GM23338 (cell line): ENCODE data around the gene FNDC7. TPM values are rescaled to one million over a fixed set of nuclear protein-coding genes. Genes with fewer than 3 reads are reported as not detected.
"Not testable (repeated sequence)": the region's sequence is repeated elsewhere in the genome, so short reads cannot be mapped to it uniquely, and the experiment has no call there.

Experiments used
- ATAC-seq: fragments of 200-7000 bp; cut with Tn5 transposase; 3 replicates; pipeline ENCODE4 v1.9.1; 2020
- DNase-seq: peaks from one replicate; pipeline ENCODE4 v3.0.0-alpha.2; 2015; ENCODE audit warnings: low spot score
- H2AFZ ChIP-seq: fragments of 200-600 bp; sonication (generic); 2 replicates; pipeline ENCODE4 v1.8.0; 2016; ENCODE audit warnings: antibody characterized with exemption, mild to moderate bottlenecking, moderate library complexity
- H3F3A ChIP-seq: fragments of 200-600 bp; sonication (generic); replicated peaks from 2 replicates; pipeline ENCODE4 v1.8.0; 2017; ENCODE audit warnings: antibody characterized with exemption, mixed run types, low read depth
- H3K27ac ChIP-seq: fragments of 200-600 bp; sonication (generic); 2 replicates; pipeline ENCODE4 v1.6.1; 2016; ENCODE audit warnings: low read depth
- H3K27me3 ChIP-seq: fragments of 200-600 bp; sonication (generic); 2 replicates; pipeline ENCODE4 v1.8.0; 2016; ENCODE audit warnings: mild to moderate bottlenecking, mixed run types, moderate library complexity; ENCODE audit not compliant: insufficient read depth
- H3K36me3 ChIP-seq: fragments of 200-600 bp; sonication (generic); 2 replicates; pipeline ENCODE4 v1.8.0; 2016; ENCODE audit warnings: mild to moderate bottlenecking; ENCODE audit not compliant: insufficient read depth
- H3K4me1 ChIP-seq: fragments of 200-600 bp; sonication (generic); 2 replicates; pipeline ENCODE4 v1.8.0; 2016; ENCODE audit warnings: mild to moderate bottlenecking, moderate library complexity; ENCODE audit not compliant: insufficient read depth
- H3K4me2 ChIP-seq: fragments of 200-600 bp; sonication (generic); 2 replicates; pipeline ENCODE4 v1.7.1; 2017; ENCODE audit warnings: mixed run types
- H3K4me3 ChIP-seq: fragments of 200-600 bp; sonication (generic); 2 replicates; pipeline ENCODE4 v1.6.1; 2016; ENCODE audit warnings: mixed run types
- H3K79me2 ChIP-seq: fragments of 200-600 bp; sonication (generic); replicated peaks from 2 replicates; pipeline ENCODE4 v1.8.0; 2017; ENCODE audit warnings: mild to moderate bottlenecking; ENCODE audit not compliant: insufficient read depth
- H3K9me2 ChIP-seq: fragments of 200-600 bp; sonication (generic); 2 replicates; pipeline ENCODE4 v1.8.0; 2017; ENCODE audit not compliant: insufficient read depth
- H4K20me1 ChIP-seq: fragments of 200-600 bp; sonication (generic); replicated peaks from 2 replicates; pipeline ENCODE4 v1.8.0; 2017; ENCODE audit warnings: mild to moderate bottlenecking; ENCODE audit not compliant: insufficient read depth
- H3K27ac Mint-ChIP-seq: 2 replicates; pipeline ENCODE4 v1.8.0; 2020; ENCODE audit warnings: inconsistent platforms, mild to moderate bottlenecking, moderate library complexity, mixed read lengths
- H3K27me3 Mint-ChIP-seq: 3 replicates; pipeline ENCODE4 v1.8.0; 2022; ENCODE audit warnings: low read depth, mild to moderate bottlenecking, moderate library complexity, mixed read lengths, inconsistent platforms; ENCODE audit not compliant: insufficient read depth, poor library complexity
- H3K36me3 Mint-ChIP-seq: 3 replicates; pipeline ENCODE4 v1.8.0; 2021; ENCODE audit warnings: low read depth, mild to moderate bottlenecking, inconsistent platforms, moderate library complexity, mixed read lengths
- H3K4me1 Mint-ChIP-seq: 3 replicates; pipeline ENCODE4 v1.8.0; 2020; ENCODE audit warnings: mild to moderate bottlenecking, inconsistent platforms, mixed read lengths
- H3K4me3 Mint-ChIP-seq: 3 replicates; pipeline ENCODE4 v1.8.0; 2021; ENCODE audit warnings: moderate library complexity, mild to moderate bottlenecking, inconsistent platforms, mixed read lengths
- H3K9me3 Mint-ChIP-seq: 3 replicates; pipeline ENCODE4 v1.8.0; 2020; ENCODE audit warnings: moderate library complexity, mild to moderate bottlenecking, inconsistent platforms, mixed read lengths
- CREB1 ChIP-seq: fragments of 250-450 bp; sonication (Bioruptor Pico); IDR thresholded peaks from 2 replicates; pipeline ENCODE4 v1.5.0; 2020; ENCODE audit warnings: low read depth, mild to moderate bottlenecking, moderate library complexity
- ETS1 ChIP-seq: IDR thresholded peaks from 2 replicates; pipeline ENCODE4 v1.6.1; 2016; ENCODE audit warnings: antibody characterized with exemption
- EZH2phosphoT487 ChIP-seq: fragments of 200-600 bp; sonication (generic); IDR thresholded peaks from one replicate; pipeline ENCODE4 v1.8.1; 2018; ENCODE audit warnings: antibody characterized with exemption; ENCODE audit not compliant: unreplicated experiment
- NANOG ChIP-seq: IDR thresholded peaks from 2 replicates; pipeline ENCODE4 v1.6.1; 2016; ENCODE audit warnings: antibody characterized with exemption, borderline replicate concordance
- POLR2AphosphoS5 ChIP-seq: IDR thresholded peaks from 2 replicates; pipeline ENCODE4 v1.6.1; 2016; ENCODE audit warnings: antibody characterized with exemption, low read depth
- ZNF114 ChIP-seq: fragments of 250-450 bp; sonication (Bioruptor Pico); IDR thresholded peaks from 2 replicates; pipeline ENCODE4 v1.5.0; 2020; ENCODE audit warnings: mild to moderate bottlenecking, moderate library complexity
- polyA plus RNA-seq: library from polyadenylated mRNA; unstranded; fragments of >200 nt; fragmentation: Nextera tagmentation; extraction: Ambion mirVana; gene quantifications from 2 replicates; pipeline ENCODE4 v1.2.1, GENCODE V29; 2016
- total RNA-seq: library from RNA; depleted of rRNA; stranded (reverse); fragments of >200 nt; shearing (Covaris generic); gene quantifications from 2 replicates; pipeline ENCODE4 v1.2.3, GENCODE V29; 2014

Gene FNDC7
- total and polyA plus RNA-seq, 2 experiments from 2014 or later: 0.06 to 0.28 TPM

- Histone ChIP-seq H3K9me2 (no peaks in the 10 kb centered on the region), H3K4me3 (no peak overlapping the region), H3K79me2 (no peaks in the 10 kb centered on the region), H3K36me3 (peaks cover 19% of the 10 kb centered on the region), H3F3A (no peaks in the 10 kb centered on the region), H2AFZ (no peak overlapping the region), H3K27me3 (no peaks in the 10 kb centered on the region), H3K27ac (no peak overlapping the region), H4K20me1 (no peaks in the 10 kb centered on the region), H3K4me1 (no peaks in the 10 kb centered on the region), H3K4me2 (no peak overlapping the region)
- Mint-ChIP-seq H3K4me1 (no peaks in the 10 kb centered on the region; the same call in 2 of the 3 replicates), H3K36me3 (peaks cover 51% of the 10 kb centered on the region), H3K9me3 (peaks cover 28% of the 10 kb centered on the region), H3K27me3 (peaks cover 2% of the 10 kb centered on the region), H3K4me3 (no peak overlapping the region), H3K27ac (no peak overlapping the region)
- TF ChIP-seq NANOG (no peak), CREB1 (CRISPR knock-in tag) (no peak), ZNF114 (no peak), EZH2phosphoT487 (no peak), ETS1 (no peak)
- DNase-seq: peak; percentile 7
- no peak for ATAC-seq
These were observed 68.3 kb downstream of the FNDC7 start for GRCh38 chr1:108780937-108781574.

GRCh38 chr1:108781575-108781944 lies 68.9 kb downstream of the FNDC7 start:
- H3F3A ChIP-seq, H3K4me1 ChIP-seq, H3K9me2 ChIP-seq, H2AFZ ChIP-seq, H3K4me1 Mint-ChIP-seq, H3K27ac ChIP-seq, DNase-seq, H3K4me2 ChIP-seq, H3K27me3 Mint-ChIP-seq, H4K20me1 ChIP-seq, H3K27ac Mint-ChIP-seq, H3K4me3 ChIP-seq, H3K27me3 ChIP-seq, ATAC-seq, H3K79me2 ChIP-seq, H3K4me3 Mint-ChIP-seq: not testable (repeated sequence)
- H3K36me3 ChIP-seq: peaks cover 24% of the 10 kb centered on the region
- Mint-ChIP-seq H3K9me3 (peaks cover 33% of the 10 kb centered on the region), H3K36me3 (peaks cover 56% of the 10 kb centered on the region)

- no peaks in the 10 kb centered on the region for H3K4me1 ChIP-seq
- H3F3A ChIP-seq: no peaks in the 10 kb centered on the region
- no peaks in the 10 kb centered on the region for H3K79me2 ChIP-seq
- H3K27ac ChIP-seq: no peak overlapping the region
- peaks cover 2% of the 10 kb centered on the region for H3K27me3 Mint-ChIP-seq
- H3K4me3 Mint-ChIP-seq: no peak overlapping the region
- peaks cover 84% of the 10 kb centered on the region for H3K36me3 Mint-ChIP-seq
- no peak overlapping the region for H2AFZ ChIP-seq
- no peak overlapping the region for H3K4me3 ChIP-seq
- no peak for ATAC-seq
- peak; percentile 5 for DNase-seq
- H3K27ac Mint-ChIP-seq: no peak overlapping the region
- H3K4me2 ChIP-seq: no peak overlapping the region
- no peaks in the 10 kb centered on the region; the same call in 2 of the 3 replicates for H3K4me1 Mint-ChIP-seq
- TF ChIP-seq ZNF114 (no peak), POLR2AphosphoS5 (no peak)
- peaks cover 27% of the 10 kb centered on the region for H3K36me3 ChIP-seq
- peaks cover 43% of the 10 kb centered on the region for H3K9me3 Mint-ChIP-seq
- H3K9me2 ChIP-seq: no peaks in the 10 kb centered on the region
- H3K27me3 ChIP-seq: no peaks in the 10 kb centered on the region
- H4K20me1 ChIP-seq: no peaks in the 10 kb centered on the region
These were observed 72.6 kb downstream of the FNDC7 start for GRCh38 chr1:108785264-108785663.
